ENCODE data around the gene GPR25.

GRCh38 chr1:200895443-200895789, 22.6 kb downstream of the GPR25 start:
- TF ChIP-seq, protein P1, sequence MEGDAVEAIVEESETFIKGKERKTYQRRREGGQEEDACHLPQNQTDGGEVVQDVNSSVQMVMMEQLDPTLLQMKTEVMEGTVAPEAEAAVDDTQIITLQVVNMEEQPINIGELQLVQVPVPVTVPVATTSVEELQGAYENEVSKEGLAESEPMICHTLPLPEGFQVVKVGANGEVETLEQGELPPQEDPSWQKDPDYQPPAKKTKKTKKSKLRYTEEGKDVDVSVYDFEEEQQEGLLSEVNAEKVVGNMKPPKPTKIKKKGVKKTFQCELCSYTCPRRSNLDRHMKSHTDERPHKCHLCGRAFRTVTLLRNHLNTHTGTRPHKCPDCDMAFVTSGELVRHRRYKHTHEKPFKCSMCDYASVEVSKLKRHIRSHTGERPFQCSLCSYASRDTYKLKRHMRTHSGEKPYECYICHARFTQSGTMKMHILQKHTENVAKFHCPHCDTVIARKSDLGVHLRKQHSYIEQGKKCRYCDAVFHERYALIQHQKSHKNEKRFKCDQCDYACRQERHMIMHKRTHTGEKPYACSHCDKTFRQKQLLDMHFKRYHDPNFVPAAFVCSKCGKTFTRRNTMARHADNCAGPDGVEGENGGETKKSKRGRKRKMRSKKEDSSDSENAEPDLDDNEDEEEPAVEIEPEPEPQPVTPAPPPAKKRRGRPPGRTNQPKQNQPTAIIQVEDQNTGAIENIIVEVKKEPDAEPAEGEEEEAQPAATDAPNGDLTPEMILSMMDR (IDR thresholded peaks at IDR 0.05 in 2 of 3, conservative IDR thresholded peaks at IDR 0.05 in 1 of 3; ENCODE audit: borderline replicate concordance in 1 of 3, insufficient read depth in 1 of 3, low read depth in 2 of 3, low read length in 2 of 3), result no peak
- TF ChIP-seq POLR2A (IDR thresholded peaks at IDR 0.05; ENCODE audit: borderline replicate concordance, extremely low read depth, insufficient read depth, insufficient read length), result no peak
- no peak for TF ChIP-seq JUND (IDR thresholded peaks at IDR 0.05)
- TF ChIP-seq, protein P2, sequence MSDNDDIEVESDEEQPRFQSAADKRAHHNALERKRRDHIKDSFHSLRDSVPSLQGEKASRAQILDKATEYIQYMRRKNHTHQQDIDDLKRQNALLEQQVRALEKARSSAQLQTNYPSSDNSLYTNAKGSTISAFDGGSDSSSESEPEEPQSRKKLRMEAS (IDR thresholded peaks at IDR 0.05), result no peak
- TF ChIP-seq ATF3 (IDR thresholded peaks at IDR 0.05), result no peak
- TF ChIP-seq REST (IDR thresholded peaks at IDR 0.05; ENCODE audit: low read depth), result no peak
- TF ChIP-seq ELF1 (IDR thresholded peaks at IDR 0.05; ENCODE audit: borderline replicate concordance, low read depth), result no peak
- TF ChIP-seq EZH2 (IDR thresholded peaks at IDR 0.05), result no peak
- TF ChIP-seq EZH2phosphoT487 (IDR thresholded peaks at IDR 0.05; ENCODE audit: borderline replicate concordance), result no peak
- TF ChIP-seq SP1 (IDR thresholded peaks at IDR 0.05; ENCODE audit: low read depth), result no peak
- TF ChIP-seq POLR2AphosphoS5 (IDR thresholded peaks at IDR 0.05; ENCODE audit: low read depth, low read length), result no peak
- TF ChIP-seq SIN3A (IDR thresholded peaks at IDR 0.05; ENCODE audit: low read depth), result no peak
- TF ChIP-seq RAD21 (IDR thresholded peaks at IDR 0.05; ENCODE audit: low read depth), result no peak

Data from HCT116 (cell line).